Mucosa of rectum (tissue), 2 donors: ENCODE measurements around the gene COPS6.

Source experiments
- H3K27ac ChIP-seq, 2 donors: one replicate each; pipeline ENCODE4 v1.7.0; 2013; ENCODE audit warnings: inconsistent platforms in 2 of 2, low read depth in 2 of 2, low read length in 2 of 2
- H3K27me3 ChIP-seq, 2 donors: one replicate each; pipeline ENCODE4 v1.7.0; 2013; ENCODE audit warnings: low read length in 2 of 2; ENCODE audit not compliant: control insufficient read depth in 2 of 2, insufficient read depth in 2 of 2
- H3K36me3 ChIP-seq, 2 donors: one replicate each; pipeline ENCODE4 v1.7.0; 2013; ENCODE audit warnings: low read length in 2 of 2; ENCODE audit not compliant: control insufficient read depth in 2 of 2, insufficient read depth in 2 of 2
- H3K4me1 ChIP-seq, 2 donors: one replicate each; pipeline ENCODE4 v1.7.0; 2013; ENCODE audit warnings: low read length in 2 of 2, mild to moderate bottlenecking in 1 of 2; ENCODE audit not compliant: control insufficient read depth in 2 of 2, insufficient read depth in 2 of 2
- H3K4me3 ChIP-seq, 2 donors: one replicate each; pipeline ENCODE4 v1.7.0; 2013; ENCODE audit warnings: low read length in 2 of 2
- H3K9ac ChIP-seq, 2 donors: one replicate each; pipeline ENCODE4 v1.7.0; 2013; ENCODE audit warnings: low read length in 2 of 2, low read depth in 1 of 2, mild to moderate bottlenecking in 1 of 2
- H3K9me3 ChIP-seq, 2 donors: one replicate each; pipeline ENCODE4 v1.7.0; 2013; ENCODE audit warnings: low read length in 2 of 2; ENCODE audit not compliant: control insufficient read depth in 2 of 2
- donor health status: healthy.
- donor health status: Normal muscosa, but diverticular disease.

Gene COPS6

DNA sequence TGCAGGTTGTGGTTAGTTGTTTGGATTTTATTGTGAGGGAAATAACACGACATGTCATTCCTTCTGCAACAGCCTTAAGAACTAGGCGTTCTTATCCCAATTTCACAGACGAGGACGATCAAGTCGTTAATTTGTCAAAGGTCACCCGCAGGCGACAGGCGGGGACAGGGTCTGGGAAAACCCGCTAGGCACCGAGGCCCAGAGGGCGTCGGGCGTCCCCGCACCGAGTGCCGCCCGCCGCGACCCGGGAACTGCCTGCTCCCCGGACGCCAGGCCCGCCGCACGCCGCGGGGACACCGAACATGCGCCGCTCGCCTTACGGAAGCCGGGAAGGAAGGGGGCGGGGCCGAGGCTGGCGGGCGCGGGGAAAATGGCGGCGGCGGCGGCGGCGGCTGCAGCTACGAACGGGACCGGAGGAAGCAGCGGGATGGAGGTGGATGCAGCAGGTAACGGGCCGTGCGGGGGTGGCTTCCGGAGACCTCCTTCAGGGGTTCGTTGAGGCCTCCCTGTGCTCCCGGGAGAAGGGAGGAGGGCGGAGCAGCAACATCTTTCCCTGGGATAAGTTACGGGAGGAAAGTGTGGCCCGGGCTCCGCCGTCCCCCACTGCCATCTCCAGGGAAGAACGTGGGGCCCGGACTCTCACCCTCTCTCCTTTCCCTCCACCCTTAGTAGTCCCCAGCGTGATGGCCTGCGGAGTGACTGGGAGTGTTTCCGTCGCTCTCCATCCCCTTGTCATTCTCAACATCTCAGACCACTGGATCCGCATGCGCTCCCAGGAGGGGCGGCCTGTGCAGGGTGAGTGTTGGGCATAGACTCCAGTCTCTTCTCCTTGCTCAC lies at the start of gene COPS6:
TSS of gene COPS6 (plus strand) at position 349 of the 837 bp plus-strand sequence. CDS start at position 371, 22 bp downstream.
- H3K9me3 ChIP-seq = no peaks in the 10 kb centered on the region
- H3K27me3 ChIP-seq = no peaks in the 10 kb centered on the region
- peak within 1 kb of the TSS; percentile 80 to 89 for H3K27ac ChIP-seq
- H3K4me1 ChIP-seq = peaks cover 11 to 12% of the 10 kb centered on the region in 2 donors
- H3K36me3 ChIP-seq = peaks cover 36 to 38% of the 10 kb centered on the region in 2 donors
- peak within 1 kb of the TSS; percentile 91 to 95 for H3K4me3 ChIP-seq
- peak within 1 kb of the TSS; percentile 80 to 93 for H3K9ac ChIP-seq

DNA sequence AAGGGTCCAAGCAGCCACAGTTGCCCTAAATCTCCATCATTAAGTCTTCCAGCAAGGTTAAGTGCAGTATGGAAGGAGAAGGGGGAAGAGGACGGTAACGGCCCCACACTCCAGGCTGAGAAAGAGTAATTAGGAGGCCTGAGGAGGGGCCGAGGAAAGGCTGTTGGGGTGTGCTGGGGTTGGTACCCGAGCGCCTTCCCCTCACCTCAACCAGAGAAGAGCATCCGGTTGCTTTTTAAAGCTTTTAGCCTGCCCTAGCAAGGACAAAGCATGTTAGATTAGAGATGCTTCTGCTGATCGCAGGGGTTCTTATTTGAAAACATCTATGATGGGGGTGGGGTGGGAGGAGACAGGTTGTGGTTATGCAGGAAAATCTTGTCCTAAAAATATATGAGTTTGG lies 48.2 kb upstream of the COPS6 start:
- Histone ChIP-seq H3K27me3 (no peaks in the 10 kb centered on the region), H3K27ac (no peak overlapping the region), H3K9ac (peak overlapping the region in 1 of 2 donors; percentile 12), H3K36me3 (peaks cover 2% of the 10 kb centered on the region in 2 donors), H3K4me3 (no peak overlapping the region), H3K4me1 (peaks cover 0 to 10% of the 10 kb centered on the region in 2 donors), H3K9me3 (no peaks in the 10 kb centered on the region)

DNA sequence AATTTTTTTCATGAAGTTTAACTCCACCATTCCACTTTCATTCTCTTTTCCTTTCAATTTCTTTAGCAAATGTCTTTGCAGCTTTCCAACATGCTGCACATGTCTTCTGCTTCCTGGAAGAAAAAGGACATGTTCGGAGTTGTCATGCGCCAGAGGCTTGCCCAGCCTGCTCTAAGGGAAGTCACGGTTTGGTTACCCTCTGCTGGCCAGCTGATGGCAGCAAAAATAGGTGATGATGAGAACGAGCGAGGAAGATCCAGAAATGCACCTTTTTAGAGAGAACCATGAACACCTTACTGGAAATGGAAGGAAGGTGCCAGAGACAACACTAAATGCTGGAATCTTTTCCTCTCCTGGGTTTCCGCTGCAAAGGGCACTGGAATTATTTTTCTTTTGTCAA lies 44.1 kb upstream of the COPS6 start:
- Histone ChIP-seq H3K27me3 (no peaks in the 10 kb centered on the region), H3K36me3 (no peaks in the 10 kb centered on the region), H3K9me3 (no peaks in the 10 kb centered on the region), H3K9ac (no peak overlapping the region), H3K4me1 (peaks cover 0 to 5% of the 10 kb centered on the region in 2 donors), H3K27ac (no peak overlapping the region), H3K4me3 (no peak overlapping the region)

GRCh38 chr7:100048680-100049079 lies 40.1 kb upstream of the COPS6 start:
- Histone ChIP-seq H3K9me3 (no peaks in the 10 kb centered on the region), H3K4me3 (peak overlapping the region; percentile 96 to 97), H3K4me1 (peaks cover 5 to 14% of the 10 kb centered on the region in 2 donors), H3K27ac (no peak overlapping the region), H3K36me3 (no peaks in the 10 kb centered on the region), H3K27me3 (no peaks in the 10 kb centered on the region), H3K9ac (no peak overlapping the region)

DNA sequence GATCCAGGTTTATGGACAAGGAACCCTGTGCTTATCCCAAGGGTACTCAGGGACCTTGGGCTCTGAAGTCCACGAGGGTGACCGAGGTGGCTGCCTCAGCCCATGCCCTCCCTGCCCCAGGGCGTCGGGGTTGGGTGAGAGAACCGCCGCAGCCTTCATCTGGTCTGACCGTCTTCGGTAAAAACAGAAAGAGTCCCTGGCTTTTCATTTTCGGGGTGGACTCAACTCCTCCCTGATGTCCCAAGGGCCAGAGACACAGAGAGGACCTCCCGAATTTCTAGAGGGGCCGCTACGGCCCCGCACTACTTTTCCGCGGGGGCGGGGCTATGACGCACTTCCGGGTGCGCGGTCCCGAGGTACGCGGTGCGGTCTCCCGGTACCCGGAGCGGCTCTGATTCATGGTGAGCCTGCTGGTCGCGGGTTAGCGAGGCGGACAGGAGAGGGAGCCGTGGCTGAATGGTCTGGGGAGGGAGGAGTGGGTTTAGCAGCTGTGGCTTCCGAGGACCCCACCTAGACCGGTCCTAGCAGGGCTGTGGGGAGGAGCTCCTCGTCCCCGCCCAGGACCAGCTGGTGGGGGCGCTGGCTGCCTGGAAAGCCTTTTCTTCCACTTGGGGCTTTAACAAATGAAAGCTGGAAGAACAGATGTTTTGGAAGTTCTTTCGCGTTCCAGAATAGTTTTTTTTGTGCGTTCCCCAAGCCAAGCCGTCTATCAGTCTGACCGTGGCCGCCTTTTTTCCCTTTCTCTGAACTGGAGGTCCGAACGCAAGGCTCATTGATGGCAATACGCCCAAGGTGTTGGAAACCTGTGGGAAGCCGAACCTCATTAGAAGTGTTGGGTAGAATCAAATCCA lies 39.1 kb upstream of the COPS6 start, which contains the start of gene ZSCAN21:
TSS of gene ZSCAN21 (plus strand) at position 334 of the 851 bp plus-strand sequence. CDS start 7,233 bp downstream, outside the sequence.
- H3K9me3 ChIP-seq = no peaks in the 10 kb centered on the region
- H3K9ac ChIP-seq = peak within 1 kb of the TSS; percentile 93 to 95
- peak within 1 kb of the TSS; percentile 97 to 98 for H3K27ac ChIP-seq
- H3K4me3 ChIP-seq = peak within 1 kb of the TSS; percentile 96 to 97
- no peaks in the 10 kb centered on the region for H3K36me3 ChIP-seq
- peaks cover 6 to 15% of the 10 kb centered on the region in 2 donors for H3K4me1 ChIP-seq
- H3K27me3 ChIP-seq = no peaks in the 10 kb centered on the region

GRCh38 chr7:100051611-100052010 lies 37.2 kb upstream of the COPS6 start:
- Histone ChIP-seq H3K27ac (no peak overlapping the region), H3K27me3 (no peaks in the 10 kb centered on the region), H3K36me3 (no peaks in the 10 kb centered on the region), H3K9me3 (no peaks in the 10 kb centered on the region), H3K4me1 (peaks cover 6 to 15% of the 10 kb centered on the region in 2 donors), H3K4me3 (no peak overlapping the region), H3K9ac (no peak overlapping the region)

GRCh38 chr7:100053215-100053614 lies 35.6 kb upstream of the COPS6 start:
- Histone ChIP-seq H3K4me3 (no peak overlapping the region), H3K9ac (no peak overlapping the region), H3K4me1 (peaks cover 6 to 15% of the 10 kb centered on the region in 2 donors), H3K9me3 (no peaks in the 10 kb centered on the region), H3K27me3 (no peaks in the 10 kb centered on the region), H3K27ac (no peak overlapping the region), H3K36me3 (peaks cover 7 to 14% of the 10 kb centered on the region in 2 donors)

DNA sequence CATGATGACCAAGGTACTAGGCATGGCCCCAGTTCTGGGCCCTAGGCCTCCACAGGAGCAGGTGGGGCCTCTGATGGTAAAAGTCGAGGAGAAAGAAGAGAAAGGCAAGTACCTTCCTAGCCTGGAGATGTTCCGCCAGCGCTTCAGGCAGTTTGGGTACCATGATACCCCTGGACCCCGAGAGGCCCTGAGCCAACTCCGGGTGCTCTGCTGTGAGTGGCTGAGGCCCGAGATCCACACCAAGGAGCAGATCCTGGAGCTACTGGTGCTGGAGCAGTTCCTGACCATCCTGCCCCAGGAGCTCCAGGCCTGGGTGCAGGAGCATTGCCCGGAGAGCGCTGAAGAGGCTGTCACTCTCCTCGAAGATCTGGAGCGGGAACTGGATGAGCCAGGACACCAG lies 31.8 kb upstream of the COPS6 start:
- Histone ChIP-seq H3K4me1 (peaks cover 2 to 5% of the 10 kb centered on the region in 2 donors), H3K27ac (no peak overlapping the region), H3K9ac (no peak overlapping the region), H3K36me3 (peaks cover 22 to 26% of the 10 kb centered on the region in 2 donors), H3K27me3 (no peaks in the 10 kb centered on the region), H3K9me3 (no peaks in the 10 kb centered on the region), H3K4me3 (no peak overlapping the region)

DNA sequence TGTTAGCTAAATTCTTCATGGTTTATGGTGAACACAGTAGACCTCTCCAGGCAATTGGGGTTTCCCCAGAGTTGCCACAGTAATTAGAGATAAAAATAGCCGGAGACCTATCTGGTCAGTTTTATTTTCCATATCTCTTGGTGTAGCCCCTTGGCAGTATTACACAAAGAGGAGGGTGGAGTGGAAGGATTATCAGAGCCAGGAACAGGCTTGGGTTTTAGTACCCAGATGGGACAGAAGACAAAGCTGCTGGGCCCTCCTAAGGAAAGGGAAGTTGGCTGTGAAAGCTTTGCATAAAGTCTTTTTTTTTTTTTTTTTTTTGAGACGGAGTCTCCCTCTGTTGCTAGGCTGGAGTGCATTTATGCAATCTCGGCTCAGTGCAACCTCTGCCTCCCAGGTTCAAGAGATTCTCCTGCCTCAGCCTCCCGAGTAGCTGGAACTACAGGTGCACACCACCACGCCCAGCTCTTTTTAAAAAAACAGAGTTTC lies 29.5 kb upstream of the COPS6 start:
- H3K4me1 ChIP-seq = no peaks in the 10 kb centered on the region
- no peaks in the 10 kb centered on the region for H3K9me3 ChIP-seq
- peaks cover 30 to 37% of the 10 kb centered on the region in 2 donors for H3K36me3 ChIP-seq
- no peak overlapping the region for H3K4me3 ChIP-seq
- no peak overlapping the region for H3K9ac ChIP-seq
- H3K27me3 ChIP-seq = no peaks in the 10 kb centered on the region
- H3K27ac ChIP-seq = no peak overlapping the region
